Transverse colon (tissue), 4 donors: ENCODE results near the gene SPTLC3. TPM values are rescaled to one million over a fixed set of nuclear protein-coding genes. Genes with fewer than 3 reads are reported as not detected.

Source experiments
- DNase-seq: peaks from one replicate; pipeline ENCODE4 v3.0.0-alpha.2; 2019
- H3K27ac ChIP-seq, 4 donors: fragments of 200-600 bp; sonication (generic); 2 replicates each; pipeline ENCODE4 v1.5.1; 2016 to 2018; ENCODE audit warnings: inconsistent platforms in 4 of 4
- H3K27me3 ChIP-seq: fragments of 200-600 bp; sonication (generic); 2 replicates; pipeline ENCODE4 v1.5.1; 2017; ENCODE audit warnings: inconsistent platforms
- H3K36me3 ChIP-seq, 4 donors: fragments of 200-600 bp; sonication (generic); 2 replicates each; pipeline ENCODE4 v1.5.1; 2017 to 2019; ENCODE audit warnings: inconsistent platforms in 4 of 4
- H3K4me1 ChIP-seq, 4 donors: fragments of 200-600 bp; sonication (generic); 2 replicates each; pipeline ENCODE4 v1.5.1; 2017 to 2020; ENCODE audit warnings: inconsistent platforms in 4 of 4
- H3K4me3 ChIP-seq, 4 donors: fragments of 200-600 bp; sonication (generic); 1 replicate in 1 of 4; 2 replicates in 3 of 4; pipeline versions ENCODE4 v1.5.1 to v1.6.1; 2017 to 2019; ENCODE audit warnings: inconsistent platforms in 4 of 4
- H3K9me3 ChIP-seq, 2 donors: fragments of 200-600 bp; sonication (generic); 2 replicates each; pipeline ENCODE4 v1.5.1; 2017 to 2019; ENCODE audit warnings: inconsistent platforms in 2 of 2
- EP300 ChIP-seq: sonication (generic); formaldehyde crosslinking; IDR thresholded peaks from one replicate; pipeline ENCODE4 v1.6.1; 2017; ENCODE audit warnings: antibody characterized with exemption, low read depth
- POLR2A ChIP-seq: fragments of 450-650 bp; IDR thresholded peaks from one replicate; pipeline ENCODE4 v1.6.1; 2016; ENCODE audit warnings: antibody characterized with exemption, mild to moderate bottlenecking, moderate library complexity
- POLR2AphosphoS5 ChIP-seq, 3 donors: sonication (generic); formaldehyde crosslinking; IDR thresholded peaks; one replicate each; pipeline ENCODE4 v1.6.1; 2016; ENCODE audit warnings: antibody characterized with exemption in 3 of 3
- WGBS, 2 donors: methylation state at CpG; one replicate each; pipeline ENCODE4 v1.1.5; 2018; ENCODE audit warnings: low coverage in 1 of 2; 5-methylcytosine and 5-hydroxymethylcytosine counted together
- in situ Hi-C, 4 donors: fragments of 200-750 bp; cut with MboI; loops; one replicate each; pipeline versions ENCODE4 v1.15.0 to v1.15.1; 2017; ENCODE audit warnings: low sequenced_read_pairs in 3 of 4, low pct_ligation_motif_present in 1 of 4, low pct_unique_long_range_greater_than_20kb in 1 of 4
- intact Hi-C: fragments of 100-400 bp; cut with DNase I; formaldehyde crosslinking; loops from one replicate; pipeline ENCODE4 v1.15.1; 2023; ENCODE audit warnings: low total_unique reads
- total RNA-seq, 4 donors: library from RNA; depleted of rRNA; stranded (reverse); fragments of >200 nt; gene quantifications; one replicate each; pipeline ENCODE4 v1.1.0, GENCODE V29; 2016
- TF ChIP-seq, protein P1 (sequence below), 5 experiments: fragments of 200-600 bp in 3 of 5; fragments of 450-650 bp in 2 of 5; sonication (generic) in 3 of 5; IDR thresholded peaks; 1 replicate in 2 of 5; 2 replicates in 3 of 5; pipeline ENCODE4 v1.5.1; 2016 to 2017; ENCODE audit warnings: antibody characterized with exemption in 5 of 5, inconsistent platforms in 3 of 5, mild to moderate bottlenecking in 2 of 5, moderate library complexity in 1 of 5

SPTLC3 gene
- total RNA-seq, 4 donors from 2014 or later = 2.6 to 11.6 (median 8.8) TPM

GRCh38 chr20:13002251-13002650, 6.5 kb upstream of the SPTLC3 start:
- DNase-seq = no peak
- H3K36me3 ChIP-seq = no peaks in the 10 kb centered on the region
- 40 to 78% methylated on average over 1 to 5 of the region's 5 CpGs for WGBS, 2 donors
- in situ Hi-C loops = no loop called here
- H3K27ac ChIP-seq = no peak overlapping the region
- H3K4me1 ChIP-seq = no peaks in the 10 kb centered on the region
- no peaks in the 10 kb centered on the region for H3K9me3 ChIP-seq
- H3K4me3 ChIP-seq = no peak overlapping the region
- TF ChIP-seq, protein P1, sequence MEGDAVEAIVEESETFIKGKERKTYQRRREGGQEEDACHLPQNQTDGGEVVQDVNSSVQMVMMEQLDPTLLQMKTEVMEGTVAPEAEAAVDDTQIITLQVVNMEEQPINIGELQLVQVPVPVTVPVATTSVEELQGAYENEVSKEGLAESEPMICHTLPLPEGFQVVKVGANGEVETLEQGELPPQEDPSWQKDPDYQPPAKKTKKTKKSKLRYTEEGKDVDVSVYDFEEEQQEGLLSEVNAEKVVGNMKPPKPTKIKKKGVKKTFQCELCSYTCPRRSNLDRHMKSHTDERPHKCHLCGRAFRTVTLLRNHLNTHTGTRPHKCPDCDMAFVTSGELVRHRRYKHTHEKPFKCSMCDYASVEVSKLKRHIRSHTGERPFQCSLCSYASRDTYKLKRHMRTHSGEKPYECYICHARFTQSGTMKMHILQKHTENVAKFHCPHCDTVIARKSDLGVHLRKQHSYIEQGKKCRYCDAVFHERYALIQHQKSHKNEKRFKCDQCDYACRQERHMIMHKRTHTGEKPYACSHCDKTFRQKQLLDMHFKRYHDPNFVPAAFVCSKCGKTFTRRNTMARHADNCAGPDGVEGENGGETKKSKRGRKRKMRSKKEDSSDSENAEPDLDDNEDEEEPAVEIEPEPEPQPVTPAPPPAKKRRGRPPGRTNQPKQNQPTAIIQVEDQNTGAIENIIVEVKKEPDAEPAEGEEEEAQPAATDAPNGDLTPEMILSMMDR (IDR thresholded peaks at IDR 0.05) = no peak
- TF ChIP-seq POLR2AphosphoS5 (IDR thresholded peaks at IDR 0.05) = no peak
- TF ChIP-seq POLR2A = no peak
- no peak for TF ChIP-seq EP300
- H3K27me3 ChIP-seq = no peaks in the 10 kb centered on the region
- intact Hi-C loops = no loop called here

- in situ Hi-C loops (no loop called here), intact Hi-C loops (no loop called here)
- peaks cover 0 to 19% (median 9%) of the 10 kb centered on the region in 4 donors for H3K4me1 ChIP-seq
- no peak for DNase-seq
- H3K27me3 ChIP-seq = no peaks in the 10 kb centered on the region
- TF ChIP-seq, protein P1 (IDR thresholded peaks at IDR 0.05) = no peak
- no peak for TF ChIP-seq POLR2AphosphoS5 (IDR thresholded peaks at IDR 0.05)
- TF ChIP-seq EP300 = no peak
- no peak for TF ChIP-seq POLR2A
- no peaks in the 10 kb centered on the region for H3K9me3 ChIP-seq
- H3K36me3 ChIP-seq = no peaks in the 10 kb centered on the region
- WGBS, 2 donors = 76 to 100% methylated on average over 1 to 3 of the region's 3 CpGs
- no peak overlapping the region for H3K4me3 ChIP-seq
- no peak overlapping the region for H3K27ac ChIP-seq
Observed at GRCh38 chr20:13006825-13007224, 1.9 kb upstream of the SPTLC3 start.

- WGBS, 2 donors = 73 to 96% methylated on average over 2 to 3 of the region's 3 CpGs
- in situ Hi-C loops = no loop called here
- intact Hi-C loops = no loop called here
Observed at GRCh38 chr20:13007596-13007995, 1.2 kb upstream of the SPTLC3 start.

GRCh38 chr20:13009682-13010406, 1.1 kb downstream of the SPTLC3 start:
- WGBS, 2 donors = 0 to 3% methylated on average over 3 to 6 of the region's 6 CpGs
- peak in 2 of 3 donors; percentile 52 to 70 for TF ChIP-seq POLR2AphosphoS5 (IDR thresholded peaks at IDR 0.05)
- no peak for TF ChIP-seq EP300
- no peaks in the 10 kb centered on the region for H3K9me3 ChIP-seq
- peak; percentile 30 for DNase-seq
- H3K27ac ChIP-seq = peak overlapping the region; percentile 69 to 82 (median 76)
- in situ Hi-C loops (no loop called here), intact Hi-C loops (no loop called here)
- no peaks in the 10 kb centered on the region for H3K36me3 ChIP-seq
- H3K4me1 ChIP-seq = peaks cover 0 to 19% (median 10%) of the 10 kb centered on the region in 4 donors
- H3K27me3 ChIP-seq = no peaks in the 10 kb centered on the region
- H3K4me3 ChIP-seq = peak overlapping the region in 3 of 4 donors; percentile 25 to 51 (median 33)

More at GRCh38 chr20:13007596-13007995, 1.2 kb upstream of the SPTLC3 start:
- Histone ChIP-seq H3K9me3 (no peaks in the 10 kb centered on the region), H3K36me3 (no peaks in the 10 kb centered on the region), H3K27me3 (no peaks in the 10 kb centered on the region), H3K27ac (no peak overlapping the region), H3K4me1 (peaks cover 0 to 19% (median 9%) of the 10 kb centered on the region in 4 donors), H3K4me3 (no peak overlapping the region)
- no peak for DNase-seq
- TF ChIP-seq, protein P1 (IDR thresholded peaks at IDR 0.05) = no peak
- TF ChIP-seq POLR2AphosphoS5 (IDR thresholded peaks at IDR 0.05) = no peak
- TF ChIP-seq POLR2A = no peak
- TF ChIP-seq EP300 = no peak
